Right lobe of liver (tissue), 6 donors: ENCODE measurements around the gene S100P. TPM values are rescaled to one million over a fixed set of nuclear protein-coding genes. Genes with fewer than 3 reads are reported as not detected.
"Not testable (repeated sequence)": the region's sequence is repeated elsewhere in the genome, so short reads cannot be mapped to it uniquely, and the experiment has no call there.

Experiments used
- ATAC-seq, 4 donors: fragments of 200-7000 bp; cut with Tn5 transposase; one replicate each; pipeline ENCODE4 v1.9.1; 2020; ENCODE audit warnings: mild to moderate bottlenecking in 4 of 4, moderate library complexity in 4 of 4
- DNase-seq, 3 donors: peaks; one replicate each; pipeline ENCODE4 v3.0.0-alpha.2; 2020
- H3K27ac ChIP-seq, 3 donors: fragments of 200-600 bp; one replicate each; pipeline ENCODE4 v1.8.0; 2022
- H3K27me3 ChIP-seq, 2 donors: fragments of 200-600 bp; one replicate each; pipeline ENCODE4 v1.8.0; 2022
- H3K36me3 ChIP-seq, 4 donors: fragments of 200-600 bp; sonication (generic) in 1 of 4; one replicate each; pipeline versions ENCODE4 v1.5.1 to v1.8.0; 2017 to 2022; ENCODE audit warnings: control low read depth in 1 of 4
- H3K4me1 ChIP-seq, 4 donors: fragments of 200-600 bp; sonication (generic) in 1 of 4; one replicate each; pipeline versions ENCODE4 v1.5.1 to v1.8.0; 2017 to 2022; ENCODE audit warnings: control low read depth in 1 of 4
- H3K4me3 ChIP-seq, 3 donors: fragments of 200-600 bp; one replicate each; pipeline ENCODE4 v1.8.0; 2022
- H3K9me3 ChIP-seq, 4 donors: fragments of 200-600 bp; sonication (generic) in 1 of 4; one replicate each; pipeline versions ENCODE4 v1.5.1 to v1.8.0; 2017 to 2022; ENCODE audit warnings: control low read depth in 1 of 4
- POLR2A ChIP-seq: fragments of 450-650 bp; IDR thresholded peaks from one replicate; pipeline ENCODE4 v1.6.1; 2017; ENCODE audit warnings: antibody characterized with exemption, mild to moderate bottlenecking
- WGBS: methylation state at CpG from one replicate; pipeline ENCODE4 v1.1.6; 2018; ENCODE audit warnings: low coverage, low lambda C conversion rate; ENCODE audit not compliant: insufficient coverage; ENCODE audit errors: missing lambda C conversion rate; 5-methylcytosine and 5-hydroxymethylcytosine counted together
- intact Hi-C, 2 donors: fragments of 100-400 bp; cut with DNase I; formaldehyde crosslinking; loops; one replicate each; pipeline versions ENCODE4 v1.11.2 to v1.14.1; 2022
- total RNA-seq, 6 experiments: library from RNA; depleted of rRNA in 2 of 6; stranded (reverse); fragments of >200 nt in 2 of 6; fragmentation: NEBNext Ultra II Directional in 3 of 6; extraction: Animal tissue kit (Norgen Biotek cat#: 25700) in 3 of 6; gene quantifications; one replicate each; pipeline versions ENCODE4 v1.1.0 to v1.2.4, GENCODE V29; 2016 to 2023
- TF ChIP-seq, protein P1 (sequence below), 4 donors: fragments of 200-600 bp in 3 of 4; fragments of 450-650 bp in 1 of 4; IDR thresholded peaks; one replicate each; pipeline versions ENCODE4 v1.5.1 to v1.8.0; 2016 to 2022; ENCODE audit warnings: antibody characterized with exemption in 4 of 4, mild to moderate bottlenecking in 2 of 4
- donor health status: DM: no; HTN: yes; CAD: no.
- donor health status: DM: no; HTN: no; CAD: no.
- donor health status: DM: no; HTN: no; CAD: no.
- donor health status: DM: no; HTN: yes; CAD: no.
- donor health status: DM: no; HTN: yes; CAD: no.

S100P gene
- total RNA-seq, 6 experiments from 2014 or later, result 0.59 to 6.3 (median 2.7) TPM

GRCh38 chr4:6724421-6725111 lies 30.9 kb downstream of the S100P start:
- H3K27me3 ChIP-seq, result no peaks in the 10 kb centered on the region
- DNase-seq (peak in 1 of 3 donors; percentile 41), ATAC-seq (no peak)
- WGBS, result 65% methylated on average over 5 of the region's 21 CpGs
- no peaks in the 10 kb centered on the region for H3K36me3 ChIP-seq
- TF ChIP-seq, protein P1, sequence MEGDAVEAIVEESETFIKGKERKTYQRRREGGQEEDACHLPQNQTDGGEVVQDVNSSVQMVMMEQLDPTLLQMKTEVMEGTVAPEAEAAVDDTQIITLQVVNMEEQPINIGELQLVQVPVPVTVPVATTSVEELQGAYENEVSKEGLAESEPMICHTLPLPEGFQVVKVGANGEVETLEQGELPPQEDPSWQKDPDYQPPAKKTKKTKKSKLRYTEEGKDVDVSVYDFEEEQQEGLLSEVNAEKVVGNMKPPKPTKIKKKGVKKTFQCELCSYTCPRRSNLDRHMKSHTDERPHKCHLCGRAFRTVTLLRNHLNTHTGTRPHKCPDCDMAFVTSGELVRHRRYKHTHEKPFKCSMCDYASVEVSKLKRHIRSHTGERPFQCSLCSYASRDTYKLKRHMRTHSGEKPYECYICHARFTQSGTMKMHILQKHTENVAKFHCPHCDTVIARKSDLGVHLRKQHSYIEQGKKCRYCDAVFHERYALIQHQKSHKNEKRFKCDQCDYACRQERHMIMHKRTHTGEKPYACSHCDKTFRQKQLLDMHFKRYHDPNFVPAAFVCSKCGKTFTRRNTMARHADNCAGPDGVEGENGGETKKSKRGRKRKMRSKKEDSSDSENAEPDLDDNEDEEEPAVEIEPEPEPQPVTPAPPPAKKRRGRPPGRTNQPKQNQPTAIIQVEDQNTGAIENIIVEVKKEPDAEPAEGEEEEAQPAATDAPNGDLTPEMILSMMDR (IDR thresholded peaks at IDR 0.05), result no peak
- TF ChIP-seq POLR2A, result no peak
- H3K27ac ChIP-seq, result no peak overlapping the region
- peaks cover 0 to 17% (median 9%) of the 10 kb centered on the region in 4 donors for H3K4me1 ChIP-seq
- intact Hi-C loops, result loop anchor here (5.0 to 10.0 kb wide), 3 partner anchors 148 to 350 kb away; no protein-coding TSS in a partner anchor
- no peak overlapping the region for H3K4me3 ChIP-seq
- H3K9me3 ChIP-seq, result no peaks in the 10 kb centered on the region

GRCh38 chr4:6725427-6725961 lies 31.8 kb downstream of the S100P start:
- H3K27ac ChIP-seq, H3K36me3 ChIP-seq, ATAC-seq, H3K27me3 ChIP-seq, H3K9me3 ChIP-seq, DNase-seq, H3K4me3 ChIP-seq: not testable (repeated sequence)
- WGBS, result 96% methylated on average over 15 of the region's 16 CpGs
- H3K4me1 ChIP-seq, result peaks cover 0 to 21% (median 9%) of the 10 kb centered on the region in 4 donors
- intact Hi-C loops, result loop anchor here in 1 of 2 donors (10.0 kb wide), 1 partner anchor 349 kb away; no protein-coding TSS in a partner anchor

- peak in 1 of 3 donors; percentile 32 for DNase-seq
- intact Hi-C loops, result loop anchor here in 1 of 2 donors (10.0 kb wide), 1 partner anchor 347 kb away; no protein-coding TSS in a partner anchor
- WGBS, result 34% methylated on average over 4 of the region's 31 CpGs
- Histone ChIP-seq H3K4me1 (peaks cover 0 to 31% (median 10%) of the 10 kb centered on the region in 4 donors), H3K27me3 (no peaks in the 10 kb centered on the region), H3K9me3 (no peaks in the 10 kb centered on the region), H3K36me3 (no peaks in the 10 kb centered on the region), H3K27ac (no peak overlapping the region), H3K4me3 (no peak overlapping the region)
- TF ChIP-seq, protein P1 (IDR thresholded peaks at IDR 0.05), result no peak
- TF ChIP-seq POLR2A, result no peak
- no peak for ATAC-seq
These were observed 33.6 kb downstream of the S100P start for GRCh38 chr4:6727081-6727942.

- 88% methylated on average over 3 of the region's 3 CpGs for WGBS
- Histone ChIP-seq H3K27me3 (no peaks in the 10 kb centered on the region), H3K9me3 (no peaks in the 10 kb centered on the region), H3K4me3 (peak overlapping the region in 1 of 3 donors; percentile 16), H3K36me3 (no peaks in the 10 kb centered on the region), H3K27ac (peak overlapping the region in 1 of 3 donors; percentile 62), H3K4me1 (peaks cover 0 to 37% (median 13%) of the 10 kb centered on the region in 4 donors)
- ATAC-seq, result no peak
- DNase-seq, result no peak
- no peak for TF ChIP-seq POLR2A
- TF ChIP-seq, protein P1 (IDR thresholded peaks at IDR 0.05), result no peak
- intact Hi-C loops, result loop anchor here in 1 of 2 donors (10.0 kb wide), 1 partner anchor 347 kb away; no protein-coding TSS in a partner anchor
These were observed 34.2 kb downstream of the S100P start for GRCh38 chr4:6727943-6728250.
